K562 (cell line): ENCODE measurements around the gene CD34. TPM values are rescaled to one million over a fixed set of nuclear protein-coding genes. Genes with fewer than 3 reads are reported as not detected.

ENCODE experiments used
- ATAC-seq: fragments of 200-7000 bp; cut with Tn5 transposase; 3 replicates; pipeline ENCODE4 v1.9.1; 2020; ENCODE audit warnings: moderate library complexity
- BruUV-seq: library from RNA; stranded (reverse); fragments of 400-500 nt; replicated peaks from 2 replicates; lab custom pipeline; 2021; lab: Mats Ljungman, UMichigan
- CTCF ChIA-PET: fragments of 300-600 bp; formaldehyde crosslinking; extraction: SDS; loops from one replicate; lab custom pipeline; 2021; ENCODE audit warnings: low intra/inter-chr PET ratio; lab: Yijun Ruan, JAX
- POLR2A ChIA-PET: fragments of 300-600, 350-650 bp; sonication (Branson Sonifier 250); formaldehyde crosslinking; extraction: SDS; loops from one replicate; lab custom pipeline; 2021; ENCODE audit warnings: antibody characterized with exemption, inconsistent platforms; lab: Yijun Ruan, JAX
- DNase-seq, 4 experiments: peaks; one replicate each; pipeline versions ENCODE4 v3.0.0 to v3.0.0-alpha.2; 2011 to 2018; ENCODE audit warnings: low spot score in 3 of 4, mixed read lengths in 3 of 4; ENCODE audit errors: extremely low read depth in 1 of 4
- FAIRE-seq: peaks from 2 replicates; lab custom pipeline; 2011; peaks lifted over from hg19 to GRCh38; lab: Jason Lieb, UNC
- H2AFZ ChIP-seq: 2 replicates; pipeline ENCODE4 v1.6.0; 2011; ENCODE audit warnings: low read depth, low read length, control low read depth, inconsistent platforms
- H3K27ac ChIP-seq: fragments of 200-600 bp; 3 replicates; pipeline ENCODE4 v1.8.0; 2011; ENCODE audit warnings: low read depth, mild to moderate bottlenecking, control low read depth, inconsistent platforms, low read length, moderate library complexity, mixed read lengths; ENCODE audit errors: extremely low read depth
- H3K27me3 ChIP-seq, 2 experiments: fragments of 300-600 bp in 1 of 2; 2 replicates in 1 of 2; 3 replicates in 1 of 2; pipeline versions ENCODE4 v1.6.0 to v1.8.0; 2011; ENCODE audit warnings: inconsistent platforms in 2 of 2, low read length in 2 of 2, mild to moderate bottlenecking in 1 of 2, mixed read lengths in 1 of 2, moderate library complexity in 1 of 2; ENCODE audit not compliant: control insufficient read depth in 2 of 2, insufficient read depth in 2 of 2
- H3K36me3 ChIP-seq: fragments of 300-600 bp; 3 replicates; pipeline ENCODE4 v1.8.0; 2011; ENCODE audit warnings: mild to moderate bottlenecking, low read length, inconsistent platforms; ENCODE audit not compliant: control insufficient read depth, insufficient read depth
- H3K4me1 ChIP-seq, 2 experiments: fragments of 200-600 bp in 1 of 2; replicated peaks in 1 of 2; 2 replicates in 1 of 2; 3 replicates in 1 of 2; pipeline versions ENCODE4 v1.5.1 to v1.8.0; 2011; ENCODE audit warnings: inconsistent platforms in 2 of 2, low read length in 2 of 2, mild to moderate bottlenecking in 1 of 2, mixed read lengths in 1 of 2, moderate library complexity in 1 of 2; ENCODE audit not compliant: control insufficient read depth in 2 of 2, insufficient read depth in 2 of 2
- H3K4me2 ChIP-seq: 2 replicates; pipeline ENCODE4 v1.6.1; 2011; ENCODE audit warnings: low read length, control low read depth, inconsistent platforms, mixed read lengths; ENCODE audit not compliant: insufficient read depth
- H3K4me3 ChIP-seq: fragments of 200-600 bp; sonication (generic), shearing (Covaris generic); 2 replicates; pipeline ENCODE4 v1.5.1; 2016; ENCODE audit warnings: control low read depth, inconsistent platforms
- H3K79me2 ChIP-seq: fragments of 200-600 bp; 3 replicates; pipeline ENCODE4 v1.8.0; 2011; ENCODE audit warnings: low read length, inconsistent platforms; ENCODE audit not compliant: control insufficient read depth, insufficient read depth
- H3K9ac ChIP-seq, 2 experiments: 2 replicates each; pipeline versions ENCODE4 v1.6.0 to v1.6.1; 2011; ENCODE audit warnings: low read depth in 2 of 2, low read length in 2 of 2, control low read depth in 1 of 2, inconsistent platforms in 1 of 2, mild to moderate bottlenecking in 1 of 2, mixed read lengths in 1 of 2; ENCODE audit not compliant: insufficient read depth in 1 of 2
- H3K9me1 ChIP-seq: one replicate; pipeline ENCODE4 v1.6.0; 2011; ENCODE audit warnings: inconsistent platforms, mild to moderate bottlenecking, low read length, moderate library complexity; ENCODE audit not compliant: control insufficient read depth, insufficient read depth
- H3K9me3 ChIP-seq: replicated peaks from 2 replicates; pipeline ENCODE4 v1.5.1; 2011; ENCODE audit warnings: low read depth, low read length, inconsistent platforms; ENCODE audit not compliant: control insufficient read depth, insufficient read depth
- H4K20me1 ChIP-seq: replicated peaks from 2 replicates; pipeline ENCODE4 v1.6.1; 2011; ENCODE audit warnings: low read length, inconsistent platforms, mixed read lengths; ENCODE audit not compliant: control insufficient read depth, insufficient read depth
- GATAD2B ChIP-seq: fragments of 450-650 bp; IDR thresholded peaks from 2 replicates; pipeline ENCODE4 v1.6.1; 2017; ENCODE audit warnings: mild to moderate bottlenecking, borderline replicate concordance
- POU5F1 ChIP-seq: fragments of 150-350 bp; IDR thresholded peaks from 2 replicates; pipeline ENCODE4 v1.6.1; 2014; ENCODE audit warnings: borderline replicate concordance, low read length, low read depth, mild to moderate bottlenecking; ENCODE audit not compliant: partially characterized antibody
- RBM22 ChIP-seq: fragments of 200-400 bp; formaldehyde crosslinking; IDR thresholded peaks from 2 replicates; pipeline ENCODE4 v1.6.1; 2018; ENCODE audit warnings: low read length, low read depth; ENCODE audit not compliant: poor library complexity, severe bottlenecking
- WGBS: fragments of 100-300 bp; shearing (Covaris generic); methylation state at CpG from one replicate; pipeline ENCODE4 v1.1.6; 2016; ENCODE audit warnings: low coverage, mixed read lengths; ENCODE audit not compliant: insufficient coverage; ENCODE audit errors: missing lambda C conversion rate; 5-methylcytosine and 5-hydroxymethylcytosine counted together
- in situ Hi-C: fragments of 300-500 bp; cut with MboI; formaldehyde crosslinking; loops from 4 replicates; pipeline ENCODE4 v1.15.0; 2018; ENCODE audit warnings: inconsistent platforms, mixed read lengths
- intact Hi-C: fragments of 100-400 bp; cut with micrococcal nuclease; formaldehyde crosslinking; loops from 2 replicates; pipeline ENCODE4 v1.14.2; 2022
- polyA plus RNA-seq, 8 experiments: library from polyadenylated mRNA; depleted of rRNA in 4 of 8; stranded (reverse) in 5 of 8; unstranded in 3 of 8; fragments of >200 nt; fragmentation: Nextera tagmentation in 2 of 8; fragmentation: Illumina TruSeq in 1 of 8; extraction: Ambion mirVana in 2 of 8; extraction: Trizol in 1 of 8; gene quantifications; 2 replicates each; pipeline versions ENCODE4 v1.2.1 to v1.2.3, GENCODE V29; 2011 to 2014; ENCODE audit warnings: inconsistent platforms in 1 of 8, missing spikeins in 1 of 8
- total RNA-seq, 7 experiments: library from RNA; depleted of rRNA in 6 of 7; stranded (reverse); fragments of >200 nt in 6 of 7; fragmentation: Illumina TruSeq in 2 of 7; extraction: Trizol in 2 of 7; gene quantifications; 2 replicates each; pipeline versions ENCODE4 v1.2.1 to v1.2.3, GENCODE V29; 2011 to 2021; ENCODE audit warnings: low replicate concordance in 1 of 7
- TF ChIP-seq, protein P1 (sequence below): fragments of 450-650 bp; IDR thresholded peaks from 2 replicates; pipeline ENCODE4 v1.6.1; 2017; ENCODE audit warnings: antibody characterized with exemption
- TF ChIP-seq, protein P2 (sequence below): sonication (generic); formaldehyde crosslinking; IDR thresholded peaks from 2 replicates; pipeline ENCODE4 v1.8.1; 2023; ENCODE audit warnings: mild to moderate bottlenecking, missing genetic modification reagents

Gene CD34
- total and polyA plus RNA-seq, 9 of the 15 experiments (the other 6 are each of a cell fraction or from before 2014, with no cell fraction given) = not detected

DNA sequence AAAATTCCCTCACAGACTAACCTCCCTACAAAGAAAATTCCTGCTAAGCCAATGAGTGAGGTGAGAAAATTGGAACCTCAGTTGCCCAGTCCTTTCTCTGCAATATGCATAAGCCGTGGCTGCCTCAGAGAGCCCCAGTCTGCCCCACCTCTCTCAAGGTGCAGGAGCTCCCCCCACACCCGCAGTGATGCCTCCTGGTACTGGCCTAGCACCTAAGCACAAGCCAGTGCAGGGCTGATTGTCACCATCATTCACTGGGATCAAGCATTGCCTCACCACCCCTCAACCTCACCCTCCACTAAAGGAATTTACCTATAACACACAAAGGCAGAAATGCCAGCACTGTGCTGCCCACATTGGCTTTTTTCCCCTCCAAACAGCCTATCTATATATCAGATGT, 56.9 kb downstream of the CD34 start:
- Histone ChIP-seq H3K9me1 (no peaks in the 10 kb centered on the region), H3K4me1 (peaks cover 0 to 17% of the 10 kb centered on the region in 2 experiments; a peak in 3 of 5 replicates), H3K27ac (no peak overlapping the region), H3K36me3 (no peaks in the 10 kb centered on the region), H2AFZ (no peak overlapping the region), H4K20me1 (no peaks in the 10 kb centered on the region; the same call in 1 of the 2 replicates), H3K4me3 (no peak overlapping the region), H3K4me2 (no peak overlapping the region), H3K27me3 (no peaks in the 10 kb centered on the region), H3K79me2 (no peaks in the 10 kb centered on the region), H3K9ac (0 out of 4 replicates have a peak overlapping the region, but pooled peaks of 1 of the 2 experiments have one; percentile 18), H3K9me3 (no peaks in the 10 kb centered on the region)
- TF ChIP-seq GATAD2B (no peak), POU5F1 (no peak)
- peak; percentile 13; the same call in 1 of the 3 replicates for ATAC-seq
- ChIA-PET CTCF (no interaction called here), POLR2A (no interaction called here)
- WGBS = 65% methylated on average over 2 of the region's 2 CpGs
- DNase-seq = no peak
- no TSS peak for BruUV-seq
- no peak for FAIRE-seq
- intact Hi-C loops = no loop called here
- in situ Hi-C loops = no loop called here

DNA sequence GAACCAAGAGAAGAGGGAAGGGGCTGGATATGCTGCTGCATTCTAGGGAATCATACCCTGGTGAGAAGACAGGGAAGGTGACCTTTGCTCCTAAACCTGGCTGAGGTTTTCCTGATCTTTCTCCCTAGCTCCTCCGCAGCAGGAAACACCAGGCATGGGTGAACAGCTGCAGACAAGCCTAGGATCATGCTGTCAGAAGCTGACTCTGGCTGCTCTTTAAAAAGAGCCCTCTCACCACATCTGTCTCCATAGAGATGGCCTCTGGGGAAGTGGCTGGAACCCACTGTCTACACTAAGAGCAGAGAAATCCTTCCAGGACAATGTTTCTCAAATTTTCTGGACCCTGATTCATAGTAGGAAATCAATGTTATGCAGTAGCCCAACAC, 57.6 kb downstream of the CD34 start:
- H3K27ac ChIP-seq = no peak overlapping the region
- no peaks in the 10 kb centered on the region for H3K9me3 ChIP-seq
- ATAC-seq (peak; percentile 34; the same call in 1 of the 3 replicates), FAIRE-seq (no peak), DNase-seq (no peak)
- H3K79me2 ChIP-seq = no peaks in the 10 kb centered on the region
- POLR2A ChIA-PET = interaction anchor here (0.8 to 1.3 kb wide), 3 partner anchors 12 to 917 kb away, joined by 3 to 4 read pairs (median 3); no protein-coding TSS in a partner anchor
- H3K36me3 ChIP-seq = no peaks in the 10 kb centered on the region
- H3K4me1 ChIP-seq = peaks cover 0 to 20% of the 10 kb centered on the region in 2 experiments; a peak in 3 of 5 replicates
- CTCF ChIA-PET = no interaction called here
- in situ Hi-C loops (no loop called here), intact Hi-C loops (no loop called here)
- H3K27me3 ChIP-seq = no peaks in the 10 kb centered on the region
- no peak overlapping the region for H3K4me2 ChIP-seq
- no TSS peak for BruUV-seq
- H3K4me3 ChIP-seq = no peak overlapping the region
- no peak overlapping the region for H3K9ac ChIP-seq
- no peak for TF ChIP-seq RBM22
- TF ChIP-seq, protein P1, sequence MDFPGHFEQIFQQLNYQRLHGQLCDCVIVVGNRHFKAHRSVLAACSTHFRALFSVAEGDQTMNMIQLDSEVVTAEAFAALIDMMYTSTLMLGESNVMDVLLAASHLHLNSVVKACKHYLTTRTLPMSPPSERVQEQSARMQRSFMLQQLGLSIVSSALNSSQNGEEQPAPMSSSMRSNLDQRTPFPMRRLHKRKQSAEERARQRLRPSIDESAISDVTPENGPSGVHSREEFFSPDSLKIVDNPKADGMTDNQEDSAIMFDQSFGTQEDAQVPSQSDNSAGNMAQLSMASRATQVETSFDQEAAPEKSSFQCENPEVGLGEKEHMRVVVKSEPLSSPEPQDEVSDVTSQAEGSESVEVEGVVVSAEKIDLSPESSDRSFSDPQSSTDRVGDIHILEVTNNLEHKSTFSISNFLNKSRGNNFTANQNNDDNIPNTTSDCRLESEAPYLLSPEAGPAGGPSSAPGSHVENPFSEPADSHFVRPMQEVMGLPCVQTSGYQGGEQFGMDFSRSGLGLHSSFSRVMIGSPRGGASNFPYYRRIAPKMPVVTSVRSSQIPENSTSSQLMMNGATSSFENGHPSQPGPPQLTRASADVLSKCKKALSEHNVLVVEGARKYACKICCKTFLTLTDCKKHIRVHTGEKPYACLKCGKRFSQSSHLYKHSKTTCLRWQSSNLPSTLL = no peak
- TF ChIP-seq, protein P2, sequence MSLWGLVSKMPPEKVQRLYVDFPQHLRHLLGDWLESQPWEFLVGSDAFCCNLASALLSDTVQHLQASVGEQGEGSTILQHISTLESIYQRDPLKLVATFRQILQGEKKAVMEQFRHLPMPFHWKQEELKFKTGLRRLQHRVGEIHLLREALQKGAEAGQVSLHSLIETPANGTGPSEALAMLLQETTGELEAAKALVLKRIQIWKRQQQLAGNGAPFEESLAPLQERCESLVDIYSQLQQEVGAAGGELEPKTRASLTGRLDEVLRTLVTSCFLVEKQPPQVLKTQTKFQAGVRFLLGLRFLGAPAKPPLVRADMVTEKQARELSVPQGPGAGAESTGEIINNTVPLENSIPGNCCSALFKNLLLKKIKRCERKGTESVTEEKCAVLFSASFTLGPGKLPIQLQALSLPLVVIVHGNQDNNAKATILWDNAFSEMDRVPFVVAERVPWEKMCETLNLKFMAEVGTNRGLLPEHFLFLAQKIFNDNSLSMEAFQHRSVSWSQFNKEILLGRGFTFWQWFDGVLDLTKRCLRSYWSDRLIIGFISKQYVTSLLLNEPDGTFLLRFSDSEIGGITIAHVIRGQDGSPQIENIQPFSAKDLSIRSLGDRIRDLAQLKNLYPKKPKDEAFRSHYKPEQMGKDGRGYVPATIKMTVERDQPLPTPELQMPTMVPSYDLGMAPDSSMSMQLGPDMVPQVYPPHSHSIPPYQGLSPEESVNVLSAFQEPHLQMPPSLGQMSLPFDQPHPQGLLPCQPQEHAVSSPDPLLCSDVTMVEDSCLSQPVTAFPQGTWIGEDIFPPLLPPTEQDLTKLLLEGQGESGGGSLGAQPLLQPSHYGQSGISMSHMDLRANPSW (CRISPR knock-in tag) = no peak
- H4K20me1 ChIP-seq = no peaks in the 10 kb centered on the region; the same call in 1 of the 2 replicates
- WGBS = 39% methylated on average over 1 of the region's 1 CpG
- H3K9me1 ChIP-seq = no peaks in the 10 kb centered on the region
- H2AFZ ChIP-seq = no peak overlapping the region
